HTERT RPE-1 (cell line): Measurements from ENCODE around the gene SPINT1.

Experiments used
- in situ Hi-C: fragments of 300-500 bp; cut with MboI; formaldehyde crosslinking; loops from 4 replicates; pipeline ENCODE4 v1.14.3; 2020; ENCODE audit warnings: low sequenced_read_pairs

Gene SPINT1

GRCh38 chr15:40829115-40829514, 14.7 kb upstream of the SPINT1 start:
- in situ Hi-C loops = no loop called here

- in situ Hi-C loops = no loop called here
Measured at GRCh38 chr15:40830884-40831283, 13.0 kb upstream of the SPINT1 start.

GRCh38 chr15:40831861-40832260, 12.0 kb upstream of the SPINT1 start:
- in situ Hi-C loops = no loop called here

GRCh38 chr15:40832903-40833302, 10.9 kb upstream of the SPINT1 start:
- in situ Hi-C loops = no loop called here

GRCh38 chr15:40836020-40836419, 7.8 kb upstream of the SPINT1 start:
- in situ Hi-C loops = no loop called here

GRCh38 chr15:40838756-40839155, 5.1 kb upstream of the SPINT1 start:
- in situ Hi-C loops = no loop called here

- in situ Hi-C loops = no loop called here
Measured at GRCh38 chr15:40841741-40842140, 2.1 kb upstream of the SPINT1 start.

- in situ Hi-C loops = no loop called here
Measured at GRCh38 chr15:40843261-40843884, 475 bp upstream of the SPINT1 start.

- in situ Hi-C loops = no loop called here
Measured at GRCh38 chr15:40844696-40845030, 815 bp downstream of the SPINT1 start.

GRCh38 chr15:40845036-40845435, 1.2 kb downstream of the SPINT1 start:
- in situ Hi-C loops = no loop called here

GRCh38 chr15:40845511-40846284, 1.9 kb downstream of the SPINT1 start:
- in situ Hi-C loops = no loop called here

GRCh38 chr15:40846841-40847222, 3.0 kb downstream of the SPINT1 start:
- in situ Hi-C loops = no loop called here

- in situ Hi-C loops = no loop called here
Measured at GRCh38 chr15:40847223-40847961, 3.5 kb downstream of the SPINT1 start.

GRCh38 chr15:40850576-40851112, 6.8 kb downstream of the SPINT1 start:
- in situ Hi-C loops = no loop called here

GRCh38 chr15:40852529-40852928, 8.7 kb downstream of the SPINT1 start:
- in situ Hi-C loops = no loop called here

GRCh38 chr15:40853241-40853890, 9.5 kb downstream of the SPINT1 start:
- in situ Hi-C loops = no loop called here

GRCh38 chr15:40854161-40854560, 10.3 kb downstream of the SPINT1 start:
- in situ Hi-C loops = no loop called here

GRCh38 chr15:40855706-40856234, 11.9 kb downstream of the SPINT1 start:
- in situ Hi-C loops = no loop called here

GRCh38 chr15:40856746-40857145, 12.9 kb downstream of the SPINT1 start:
- in situ Hi-C loops = no loop called here

- in situ Hi-C loops = no loop called here
Measured at GRCh38 chr15:40857601-40858341, 13.9 kb downstream of the SPINT1 start.
